PC-9 (cell line): ENCODE measurements around the gene PRSS56.

Source experiments
- EZH2 ChIP-seq: fragments of 200-600 bp; sonication (generic); IDR thresholded peaks from 2 replicates; pipeline ENCODE4 v1.8.0; 2017; ENCODE audit warnings: antibody characterized with exemption, low read depth
- TF ChIP-seq, protein P1 (sequence below): fragments of 200-600 bp; sonication (generic); conservative IDR thresholded peaks from 2 replicates; pipeline ENCODE4 v1.6.1; 2017; ENCODE audit warnings: mixed run types, antibody characterized with exemption, mild to moderate bottlenecking, moderate library complexity

DNA sequence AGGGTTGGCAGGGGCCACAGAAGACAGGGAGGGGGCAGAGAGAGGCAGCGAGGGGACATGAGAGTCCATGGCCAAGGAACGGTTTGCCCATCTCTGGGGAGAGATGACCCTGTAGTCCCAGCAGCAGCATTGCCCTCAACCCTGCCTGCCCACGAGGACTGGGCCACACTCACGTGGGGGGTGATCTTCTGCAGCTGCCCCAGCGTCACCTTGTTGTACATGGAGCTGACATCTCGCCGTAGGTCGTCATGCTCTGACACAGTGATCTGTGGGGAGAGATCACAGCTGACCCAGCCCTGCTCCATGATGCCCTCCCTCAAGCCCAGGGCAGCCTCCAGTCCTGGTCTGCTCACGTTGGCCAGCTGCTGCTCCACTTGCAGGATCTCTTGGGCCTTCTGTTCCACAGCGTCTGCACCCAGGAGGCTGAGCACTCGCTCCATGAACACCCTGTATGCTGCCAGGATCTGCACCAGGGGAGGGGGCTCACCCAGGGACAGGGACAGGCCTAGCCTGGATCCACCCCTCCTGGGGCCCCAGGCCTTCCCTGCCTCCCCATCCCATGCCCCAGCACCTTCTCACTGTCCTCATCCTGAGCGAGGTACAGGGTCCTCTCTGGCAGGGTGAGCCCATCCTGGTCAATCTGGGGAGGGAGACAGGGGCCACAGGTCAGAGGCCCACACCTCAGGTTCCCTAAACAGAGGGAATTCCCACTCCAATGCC is 35.4 kb upstream of the PRSS56 start:
- TF ChIP-seq EZH2, result no peak
- TF ChIP-seq, protein P1, sequence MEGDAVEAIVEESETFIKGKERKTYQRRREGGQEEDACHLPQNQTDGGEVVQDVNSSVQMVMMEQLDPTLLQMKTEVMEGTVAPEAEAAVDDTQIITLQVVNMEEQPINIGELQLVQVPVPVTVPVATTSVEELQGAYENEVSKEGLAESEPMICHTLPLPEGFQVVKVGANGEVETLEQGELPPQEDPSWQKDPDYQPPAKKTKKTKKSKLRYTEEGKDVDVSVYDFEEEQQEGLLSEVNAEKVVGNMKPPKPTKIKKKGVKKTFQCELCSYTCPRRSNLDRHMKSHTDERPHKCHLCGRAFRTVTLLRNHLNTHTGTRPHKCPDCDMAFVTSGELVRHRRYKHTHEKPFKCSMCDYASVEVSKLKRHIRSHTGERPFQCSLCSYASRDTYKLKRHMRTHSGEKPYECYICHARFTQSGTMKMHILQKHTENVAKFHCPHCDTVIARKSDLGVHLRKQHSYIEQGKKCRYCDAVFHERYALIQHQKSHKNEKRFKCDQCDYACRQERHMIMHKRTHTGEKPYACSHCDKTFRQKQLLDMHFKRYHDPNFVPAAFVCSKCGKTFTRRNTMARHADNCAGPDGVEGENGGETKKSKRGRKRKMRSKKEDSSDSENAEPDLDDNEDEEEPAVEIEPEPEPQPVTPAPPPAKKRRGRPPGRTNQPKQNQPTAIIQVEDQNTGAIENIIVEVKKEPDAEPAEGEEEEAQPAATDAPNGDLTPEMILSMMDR, result no peak
